Endothelial cell (in vitro differentiated cells): ENCODE data around the gene TUBA8. TPM values are rescaled to one million over a fixed set of nuclear protein-coding genes. Genes with fewer than 3 reads are reported as not detected.

Source experiments
- DNase-seq: peaks from one replicate; pipeline ENCODE4 v3.0.0; 2021; ENCODE audit warnings: low spot score
- H3K27ac Mint-ChIP-seq: one replicate; pipeline ENCODE4 v1.8.0; 2021; ENCODE audit warnings: mixed read lengths, inconsistent platforms; ENCODE audit not compliant: unreplicated experiment
- H3K27me3 Mint-ChIP-seq: one replicate; pipeline ENCODE4 v1.8.0; 2021; ENCODE audit warnings: mild to moderate bottlenecking, moderate library complexity, mixed read lengths, inconsistent platforms; ENCODE audit not compliant: unreplicated experiment
- H3K36me3 Mint-ChIP-seq: one replicate; pipeline ENCODE4 v1.8.0; 2021; ENCODE audit warnings: mild to moderate bottlenecking, low read depth, mixed read lengths, inconsistent platforms; ENCODE audit not compliant: unreplicated experiment
- H3K4me1 Mint-ChIP-seq: one replicate; pipeline ENCODE4 v1.8.0; 2021; ENCODE audit warnings: mild to moderate bottlenecking, mixed read lengths, inconsistent platforms; ENCODE audit not compliant: unreplicated experiment
- H3K4me3 Mint-ChIP-seq: one replicate; pipeline ENCODE4 v1.8.0; 2021; ENCODE audit warnings: mild to moderate bottlenecking, mixed read lengths, inconsistent platforms; ENCODE audit not compliant: unreplicated experiment
- H3K9me3 Mint-ChIP-seq: one replicate; pipeline ENCODE4 v1.8.0; 2021; ENCODE audit warnings: mixed read lengths, inconsistent platforms; ENCODE audit not compliant: unreplicated experiment
- total RNA-seq: library from RNA; stranded (reverse); fragmentation: NEBNext Ultra II Directional; extraction: Animal tissue kit (Norgen Biotek cat#: 25700); gene quantifications from one replicate; pipeline ENCODE4 v1.2.1, GENCODE V29; 2021; ENCODE audit not compliant: unreplicated experiment
- TF ChIP-seq, protein P1 (sequence below): fragments of 200-600 bp; sonication (generic); IDR thresholded peaks from one replicate; pipeline ENCODE4 v1.5.0; 2021; ENCODE audit warnings: antibody characterized with exemption; ENCODE audit not compliant: unreplicated experiment

TUBA8 gene
- total RNA-seq, 1 donor from 2014 or later = 0.46 TPM

DNA sequence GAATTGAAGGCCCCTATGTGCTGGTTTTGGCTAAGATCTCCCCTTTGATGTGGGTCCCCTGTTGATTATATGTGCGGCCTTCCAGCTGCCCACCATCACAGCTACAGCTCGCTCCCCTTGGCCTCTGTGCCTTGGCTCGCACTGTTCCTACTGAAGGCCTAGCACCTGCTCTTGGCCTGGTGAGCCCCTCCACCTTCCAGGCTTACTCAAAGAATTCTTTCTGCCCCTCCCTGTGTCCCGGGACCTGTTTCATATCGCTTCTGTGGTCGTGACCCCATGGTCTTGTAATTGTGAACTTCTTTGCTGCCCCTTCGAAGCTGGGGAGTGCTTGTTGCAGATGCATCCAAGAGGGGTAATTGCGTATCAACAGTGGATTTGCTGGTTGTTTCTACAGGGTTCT, 20.3 kb upstream of the TUBA8 start:
- Mint-ChIP-seq H3K4me1 (peaks cover 9% of the 10 kb centered on the region), H3K9me3 (no peaks in the 10 kb centered on the region), H3K27ac (no peak overlapping the region), H3K4me3 (no peak overlapping the region), H3K27me3 (peaks cover 6% of the 10 kb centered on the region), H3K36me3 (peaks cover 20% of the 10 kb centered on the region)
- TF ChIP-seq, protein P1, sequence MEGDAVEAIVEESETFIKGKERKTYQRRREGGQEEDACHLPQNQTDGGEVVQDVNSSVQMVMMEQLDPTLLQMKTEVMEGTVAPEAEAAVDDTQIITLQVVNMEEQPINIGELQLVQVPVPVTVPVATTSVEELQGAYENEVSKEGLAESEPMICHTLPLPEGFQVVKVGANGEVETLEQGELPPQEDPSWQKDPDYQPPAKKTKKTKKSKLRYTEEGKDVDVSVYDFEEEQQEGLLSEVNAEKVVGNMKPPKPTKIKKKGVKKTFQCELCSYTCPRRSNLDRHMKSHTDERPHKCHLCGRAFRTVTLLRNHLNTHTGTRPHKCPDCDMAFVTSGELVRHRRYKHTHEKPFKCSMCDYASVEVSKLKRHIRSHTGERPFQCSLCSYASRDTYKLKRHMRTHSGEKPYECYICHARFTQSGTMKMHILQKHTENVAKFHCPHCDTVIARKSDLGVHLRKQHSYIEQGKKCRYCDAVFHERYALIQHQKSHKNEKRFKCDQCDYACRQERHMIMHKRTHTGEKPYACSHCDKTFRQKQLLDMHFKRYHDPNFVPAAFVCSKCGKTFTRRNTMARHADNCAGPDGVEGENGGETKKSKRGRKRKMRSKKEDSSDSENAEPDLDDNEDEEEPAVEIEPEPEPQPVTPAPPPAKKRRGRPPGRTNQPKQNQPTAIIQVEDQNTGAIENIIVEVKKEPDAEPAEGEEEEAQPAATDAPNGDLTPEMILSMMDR = no peak
- DNase-seq = no peak

DNA sequence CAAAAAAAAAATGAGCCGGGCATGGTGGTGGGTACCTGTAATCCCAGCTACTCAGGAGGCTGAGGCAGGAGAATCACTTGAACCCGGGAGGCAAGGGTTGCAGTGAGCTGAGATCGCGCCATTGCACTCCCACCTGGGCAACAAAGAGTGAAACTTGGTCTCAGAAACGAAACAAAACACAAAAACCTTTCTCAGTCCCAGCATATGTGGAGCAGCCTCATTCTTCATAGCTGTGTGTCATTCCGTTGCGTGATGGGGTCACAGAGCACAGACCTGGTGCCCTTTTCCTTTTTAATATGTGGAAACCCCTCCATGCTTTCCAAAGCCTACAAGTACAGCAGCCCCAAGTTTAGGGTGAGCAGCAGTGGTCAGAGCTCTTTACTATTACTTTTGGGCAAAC, 19.1 kb upstream of the TUBA8 start:
- DNase-seq = no peak
- TF ChIP-seq, protein P1 = no peak
- Mint-ChIP-seq H3K36me3 (peaks cover 20% of the 10 kb centered on the region), H3K9me3 (no peaks in the 10 kb centered on the region), H3K4me3 (no peak overlapping the region), H3K27ac (no peak overlapping the region), H3K27me3 (peaks cover 6% of the 10 kb centered on the region), H3K4me1 (peaks cover 16% of the 10 kb centered on the region)

DNA sequence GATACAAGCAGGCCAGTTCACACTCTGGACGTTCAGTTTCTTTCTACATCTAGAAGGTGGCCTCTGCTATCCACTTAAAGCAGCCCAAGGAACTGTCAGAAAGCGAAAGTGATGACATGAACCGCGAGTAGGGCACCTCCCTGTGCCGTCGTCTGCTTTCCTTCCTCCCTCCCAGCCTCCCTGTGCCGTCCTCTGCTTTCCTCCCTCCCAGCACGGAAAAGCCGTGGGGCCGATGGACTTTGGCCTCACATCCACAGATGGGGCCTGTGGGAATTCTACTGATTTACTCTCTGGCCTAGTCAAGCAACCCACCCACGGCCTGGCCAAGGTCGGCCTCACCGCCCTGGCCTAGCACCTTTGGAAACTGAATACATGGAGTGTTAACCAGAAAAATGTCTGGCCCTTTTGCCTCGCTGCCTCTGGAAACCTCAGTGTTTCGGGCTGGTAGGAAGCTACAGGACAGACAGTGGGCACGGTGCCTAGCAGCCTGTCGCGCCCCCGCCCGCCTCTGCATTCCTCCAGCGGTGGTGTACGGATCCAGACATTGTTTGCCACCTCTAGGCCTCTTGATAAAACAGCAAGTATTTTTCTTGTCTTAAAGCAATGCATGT, 18.6 kb upstream of the TUBA8 start:
- H3K4me3 Mint-ChIP-seq = no peak overlapping the region
- H3K9me3 Mint-ChIP-seq = no peaks in the 10 kb centered on the region
- peaks cover 23% of the 10 kb centered on the region for H3K36me3 Mint-ChIP-seq
- peaks cover 16% of the 10 kb centered on the region for H3K4me1 Mint-ChIP-seq
- TF ChIP-seq, protein P1 = no peak
- no peak for DNase-seq
- no peak overlapping the region for H3K27ac Mint-ChIP-seq
- peaks cover 6% of the 10 kb centered on the region for H3K27me3 Mint-ChIP-seq

DNA sequence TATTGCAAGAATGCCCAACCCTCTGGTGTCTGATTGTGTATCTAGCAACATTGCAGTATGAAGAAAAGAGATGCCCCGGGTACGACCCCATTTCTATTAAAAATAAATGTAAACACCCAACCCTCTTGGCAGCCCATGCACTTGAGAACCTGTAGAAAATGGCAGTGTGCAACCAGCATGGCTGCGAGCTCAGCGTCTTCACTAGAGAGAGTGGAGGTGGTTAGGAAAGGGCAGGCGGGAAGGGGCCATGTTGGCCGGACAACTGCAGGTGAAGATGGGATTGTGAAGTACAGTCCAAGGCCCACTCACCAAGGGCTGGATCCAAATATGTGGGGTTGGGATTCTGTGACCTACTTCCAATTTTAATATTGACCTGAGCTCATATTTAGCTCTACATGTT, 16.9 kb upstream of the TUBA8 start:
- Mint-ChIP-seq H3K4me3 (no peak overlapping the region), H3K27ac (no peak overlapping the region), H3K9me3 (no peaks in the 10 kb centered on the region), H3K27me3 (peaks cover 6% of the 10 kb centered on the region), H3K36me3 (peaks cover 23% of the 10 kb centered on the region), H3K4me1 (peaks cover 9% of the 10 kb centered on the region)
- no peak for DNase-seq
- TF ChIP-seq, protein P1 = no peak

DNA sequence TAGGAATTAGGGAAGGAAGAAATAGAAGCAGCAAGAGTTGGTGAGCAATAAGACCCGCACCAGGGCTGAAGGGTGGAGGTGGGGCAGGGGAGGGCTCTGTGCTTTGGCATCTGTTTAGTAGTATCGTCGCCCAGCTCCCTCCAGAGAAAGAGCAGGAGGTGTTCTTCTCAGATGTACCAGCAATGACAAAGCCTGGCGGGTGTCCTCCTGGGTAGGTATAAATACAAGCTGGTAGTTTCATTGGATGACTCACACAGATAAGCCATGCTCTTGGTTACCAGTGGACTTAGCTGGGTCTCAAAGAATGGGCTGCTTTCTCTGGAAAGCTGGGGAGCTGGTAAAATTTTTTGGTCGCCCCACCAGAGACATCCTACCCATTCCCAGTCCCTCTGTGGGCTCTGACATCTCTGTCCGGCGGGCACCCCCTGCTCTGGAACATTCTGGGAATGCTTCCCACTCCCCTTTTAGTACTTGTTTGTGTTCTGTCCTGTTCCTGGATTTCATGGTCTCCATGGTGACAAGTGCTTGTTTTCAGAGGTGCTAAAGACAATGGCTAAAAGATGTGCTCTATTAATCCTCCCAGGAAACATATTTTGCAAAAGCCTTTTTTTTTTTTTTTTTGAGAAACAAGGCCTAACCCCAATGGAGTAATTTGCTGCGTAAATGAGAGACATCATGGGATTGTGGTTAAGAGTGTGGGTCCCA, 15.4 kb upstream of the TUBA8 start:
- H3K4me1 Mint-ChIP-seq = peaks cover 7% of the 10 kb centered on the region
- H3K9me3 Mint-ChIP-seq = no peaks in the 10 kb centered on the region
- peaks cover 19% of the 10 kb centered on the region for H3K36me3 Mint-ChIP-seq
- peaks cover 6% of the 10 kb centered on the region for H3K27me3 Mint-ChIP-seq
- DNase-seq = no peak
- H3K27ac Mint-ChIP-seq = peak overlapping the region; percentile 87
- TF ChIP-seq, protein P1 = no peak
- peak overlapping the region; percentile 25 for H3K4me3 Mint-ChIP-seq
